GM18870 (cell line): ENCODE measurements around the gene CBARP.

Experiments used
- ATAC-seq: cut with Tn5 transposase; IDR thresholded peaks from one replicate; pipeline ENCODE4 v1.9.1; 2021; ENCODE audit warnings: moderate library complexity; ENCODE audit not compliant: unreplicated experiment

Gene CBARP

GRCh38 chr19:1241417-1242095, 3.8 kb upstream of the CBARP start, which contains the start of gene ATP5F1D:
Gene ATP5F1D (plus strand): TSS chr19:1241751. CDS start chr19:1241851, 100 bp downstream.
- ATAC-seq, result no peak

GRCh38 chr19:1240925-1241324, 3.1 kb upstream of the CBARP start:
- no peak for ATAC-seq

GRCh38 chr19:1239796-1240737, 2.3 kb upstream of the CBARP start:
- ATAC-seq, result no peak

GRCh38 chr19:1239420-1239795, 1.6 kb upstream of the CBARP start:
- ATAC-seq, result no peak

GRCh38 chr19:1238369-1239303, 831 bp upstream of the CBARP start:
- no peak for ATAC-seq

GRCh38 chr19:1237027-1237659, 662 bp downstream of the CBARP start:
- ATAC-seq, result no peak

- no peak for ATAC-seq
Observed at GRCh38 chr19:1236576-1236975, 1.2 kb downstream of the CBARP start.

- no peak for ATAC-seq
Observed at GRCh38 chr19:1235625-1236538, 1.9 kb downstream of the CBARP start.

- ATAC-seq, result no peak
Observed at GRCh38 chr19:1234955-1235380, 2.8 kb downstream of the CBARP start.

- no peak for ATAC-seq
Observed at GRCh38 chr19:1234051-1234954, 3.5 kb downstream of the CBARP start.

GRCh38 chr19:1233115-1233667, 4.6 kb downstream of the CBARP start:
- ATAC-seq, result no peak

- ATAC-seq, result no peak
Observed at GRCh38 chr19:1232652-1233072, 5.1 kb downstream of the CBARP start.

GRCh38 chr19:1231729-1232637, 5.8 kb downstream of the CBARP start:
- no peak for ATAC-seq

GRCh38 chr19:1230783-1231489, 6.9 kb downstream of the CBARP start:
- ATAC-seq, result no peak

GRCh38 chr19:1229924-1230782, 7.7 kb downstream of the CBARP start:
- no peak for ATAC-seq
